Measurements from ENCODE around the gene NACA2.
"Not testable (repeated sequence)": the region's sequence is repeated elsewhere in the genome, so short reads cannot be mapped to it uniquely, and the experiment has no call there.

The NACA2 gene

DNA sequence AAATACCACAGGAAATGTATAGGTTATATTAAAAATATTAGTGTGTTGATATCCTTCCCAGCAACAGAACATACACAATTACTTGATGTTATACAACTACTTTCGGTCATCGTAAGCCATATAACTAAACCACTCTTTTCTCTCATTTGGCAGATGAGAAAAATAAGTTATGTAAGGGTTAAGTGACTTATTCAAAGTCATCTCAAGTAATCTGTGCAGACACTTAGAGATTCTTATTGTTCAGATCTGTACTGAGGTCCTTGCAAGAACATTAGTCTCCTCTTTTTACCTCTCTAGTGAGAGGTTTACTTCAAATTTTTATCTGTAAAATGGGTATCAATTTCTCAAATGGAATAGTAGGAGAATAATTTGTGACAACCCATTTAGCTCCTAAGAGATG, 15.0 kb downstream of the NACA2 start:
- DNase-seq (ENCODE audit: low spot score) = no peak

- no peak for DNase-seq (ENCODE audit: low spot score)
Measured at GRCh38 chr17:61575352-61575975, 15.6 kb downstream of the NACA2 start.

GRCh38 chr17:61574542-61575351, 16.3 kb downstream of the NACA2 start:
- DNase-seq (ENCODE audit: low spot score) = peak; percentile 51

DNA sequence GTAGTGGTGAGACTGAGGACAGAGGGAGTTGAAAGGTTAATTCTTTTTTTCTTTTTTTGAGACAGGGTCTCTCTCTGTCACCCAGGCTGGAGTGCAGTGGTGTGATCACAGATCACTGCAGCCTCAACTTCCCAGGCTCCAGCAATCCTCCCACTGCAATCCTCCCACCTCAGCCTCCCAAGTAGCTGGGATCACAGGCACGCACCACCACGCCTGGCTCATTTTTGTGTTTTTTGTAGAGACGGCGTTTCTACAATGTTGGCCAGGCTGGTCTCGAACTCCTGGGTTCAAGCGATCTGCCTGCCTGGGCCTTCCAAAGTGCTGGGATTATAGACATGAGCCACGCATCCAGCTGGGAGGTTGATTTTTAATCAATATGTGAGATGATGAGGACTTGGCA, 18.5 kb downstream of the NACA2 start:
- not testable (repeated sequence) for DNase-seq (ENCODE audit: low spot score)

GRCh38 chr17:61571624-61572023, 19.4 kb downstream of the NACA2 start:
- DNase-seq (ENCODE audit: low spot score) = no peak

DNA sequence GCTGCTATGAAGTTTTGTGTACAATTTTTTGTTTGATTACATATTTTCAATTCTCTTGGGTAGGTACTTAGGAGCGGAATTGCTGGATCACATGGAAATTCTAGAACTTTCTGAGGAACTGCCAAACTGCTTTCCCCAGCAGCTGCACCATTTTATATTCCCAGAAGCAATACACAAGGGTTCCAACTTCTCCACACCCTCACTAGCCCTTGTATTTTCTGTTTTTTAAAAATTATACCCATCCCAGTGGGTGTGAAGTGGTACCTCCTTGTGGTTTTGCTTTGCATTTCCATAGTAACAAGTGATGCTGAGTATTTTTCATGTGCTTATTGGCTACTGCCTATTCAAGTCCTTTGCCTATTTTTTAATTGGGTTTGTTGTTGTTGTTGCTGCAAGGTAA, 20.9 kb downstream of the NACA2 start:
- DNase-seq (ENCODE audit: low spot score) = no peak

DNA sequence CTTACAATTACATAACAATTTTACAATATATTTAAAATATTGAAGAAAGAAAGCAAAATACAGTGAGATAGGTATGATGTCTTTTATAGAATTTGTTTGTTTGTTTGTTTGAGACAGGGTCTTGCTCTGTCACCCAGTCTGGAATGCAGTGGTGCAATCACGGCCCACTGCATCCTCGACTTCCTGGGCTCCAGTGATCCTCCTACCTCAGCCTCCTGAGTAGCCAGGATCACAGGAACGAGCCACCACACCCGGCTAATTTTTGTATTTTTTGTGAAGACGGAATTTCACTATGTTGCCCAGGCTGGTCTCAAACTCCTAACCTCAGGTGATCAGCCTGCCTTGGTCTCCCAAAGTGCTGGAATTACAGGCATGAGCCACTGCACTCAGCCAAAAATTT, 21.5 kb downstream of the NACA2 start:
- not testable (repeated sequence) for DNase-seq (ENCODE audit: low spot score)

DNA sequence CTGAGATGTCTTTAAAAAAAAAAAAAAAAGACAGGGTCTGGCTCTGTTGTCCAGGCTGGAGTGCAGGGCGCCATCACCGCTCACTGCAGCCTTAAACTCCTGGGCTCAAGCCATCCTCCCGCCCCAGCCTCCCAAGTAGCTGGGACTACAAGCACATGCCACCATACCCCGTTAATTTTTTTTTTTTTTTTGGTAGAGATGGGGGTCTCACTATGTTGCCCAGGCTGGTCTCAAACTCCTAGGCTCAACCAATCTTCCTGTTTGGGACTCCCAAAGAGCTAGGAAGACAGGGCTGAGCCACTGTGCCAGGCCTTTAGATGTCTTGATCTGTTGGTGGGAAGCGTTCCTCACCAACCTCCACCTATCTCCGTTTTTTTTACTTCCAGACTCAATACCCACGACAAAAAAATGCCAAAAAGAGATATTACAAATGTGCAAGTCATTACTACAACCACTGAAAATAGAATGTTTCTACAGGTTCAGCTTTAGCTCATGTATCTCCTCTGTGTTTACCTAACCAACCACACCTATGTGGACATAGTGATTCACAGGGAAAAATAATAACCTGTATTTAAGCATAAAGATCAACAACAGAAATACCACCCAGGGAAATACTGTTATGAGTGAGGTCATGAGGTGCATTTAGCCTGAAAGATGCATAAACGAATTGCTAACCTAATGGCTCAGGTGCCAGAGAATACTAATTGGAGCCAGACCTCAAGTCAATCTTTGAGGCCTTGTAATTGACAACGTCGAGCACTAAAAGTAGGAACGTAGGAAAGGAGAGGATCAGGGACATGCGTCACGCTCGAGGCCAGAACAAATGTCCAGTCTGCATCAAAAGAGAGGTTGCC, 22.6 kb downstream of the NACA2 start:
- no peak for DNase-seq (ENCODE audit: low spot score)

- DNase-seq (ENCODE audit: low spot score) = no peak
Measured at GRCh38 chr17:61567045-61567802, 23.8 kb downstream of the NACA2 start.

DNA sequence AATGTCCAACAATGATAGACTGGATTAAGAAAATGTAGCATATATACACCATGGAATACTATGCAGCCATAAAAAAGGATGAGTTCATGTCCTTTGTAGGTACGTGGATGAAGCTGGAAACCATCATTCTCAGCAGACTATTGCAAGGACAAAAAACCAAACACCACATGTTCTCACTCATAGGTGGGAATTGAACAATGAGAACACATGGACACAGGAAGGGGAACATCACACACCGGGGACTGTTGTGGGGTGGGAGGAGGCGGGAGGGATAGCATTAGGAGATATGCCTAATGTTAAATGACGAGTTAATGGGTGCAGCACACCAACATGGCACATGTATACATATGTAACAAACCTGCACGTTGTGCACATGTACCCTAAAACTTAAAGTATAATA, 24.6 kb downstream of the NACA2 start:
- DNase-seq (ENCODE audit: low spot score) = not testable (repeated sequence)

GRCh38 chr17:61565850-61566249, 25.2 kb downstream of the NACA2 start:
- DNase-seq (ENCODE audit: low spot score) = not testable (repeated sequence)

DNA sequence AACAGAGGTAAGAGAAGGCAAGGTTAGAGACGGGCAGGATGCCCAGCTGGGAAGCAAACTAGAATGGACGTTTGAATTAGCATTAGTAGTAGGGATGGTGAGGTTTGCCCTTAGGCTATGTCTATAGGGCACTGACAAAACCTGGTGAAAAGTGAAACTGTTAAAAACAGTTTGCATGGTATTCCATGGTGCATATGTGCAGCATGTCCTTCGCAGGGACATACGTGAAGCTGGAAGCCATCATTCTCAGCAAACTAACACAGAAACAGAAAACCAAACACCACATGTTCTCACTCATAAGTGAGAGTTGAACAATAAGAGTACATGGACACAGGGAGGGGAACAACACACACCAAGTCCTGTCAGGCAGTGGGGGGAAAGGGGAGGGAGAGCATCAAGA, 25.8 kb downstream of the NACA2 start:
- DNase-seq (ENCODE audit: low spot score) = no peak

DNA sequence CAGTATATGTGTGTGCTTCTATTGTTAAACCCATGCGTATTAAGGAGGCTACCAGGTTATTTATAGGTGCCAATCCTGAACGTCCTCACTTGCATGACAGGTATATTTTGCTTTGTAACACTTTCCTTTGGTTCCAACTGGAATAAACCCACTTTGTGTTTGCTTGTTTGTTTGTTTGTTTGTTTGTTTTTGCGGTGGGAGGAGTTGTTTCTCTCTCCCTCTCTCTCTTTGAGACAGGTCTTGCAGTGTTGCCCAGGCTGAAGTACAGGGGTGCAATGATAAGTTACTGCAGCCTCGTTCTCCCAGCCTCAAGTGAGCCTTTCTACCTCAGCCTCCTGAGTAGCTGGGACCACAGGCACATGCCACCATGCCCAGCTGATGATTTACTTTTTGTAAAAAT, 28.7 kb downstream of the NACA2 start:
- no peak for DNase-seq (ENCODE audit: low spot score)

DNA sequence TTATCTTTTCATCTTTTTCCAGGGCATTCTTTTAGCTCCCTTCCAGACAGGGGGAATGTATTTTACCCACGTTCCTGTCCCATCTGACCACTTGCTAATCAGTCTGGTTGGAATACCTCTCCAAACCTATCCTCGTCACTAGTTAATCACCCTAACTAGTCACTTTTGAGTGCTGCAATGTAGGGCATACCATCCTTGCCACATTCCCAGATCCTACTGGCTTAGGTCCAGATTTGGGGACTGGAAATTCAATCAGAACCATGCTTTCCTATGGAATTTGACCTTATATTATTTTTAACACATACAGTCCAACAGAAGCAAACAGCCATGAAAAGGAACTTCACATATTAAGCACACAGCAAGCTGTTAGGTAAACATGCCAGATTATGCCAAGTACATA, 29.7 kb downstream of the NACA2 start:
- DNase-seq (ENCODE audit: low spot score) = no peak

- no peak for DNase-seq (ENCODE audit: low spot score)
Measured at GRCh38 chr17:61560071-61560470, 30.9 kb downstream of the NACA2 start.

- DNase-seq (ENCODE audit: low spot score) = no peak
Measured at GRCh38 chr17:61556224-61557188, 34.5 kb downstream of the NACA2 start.

DNA sequence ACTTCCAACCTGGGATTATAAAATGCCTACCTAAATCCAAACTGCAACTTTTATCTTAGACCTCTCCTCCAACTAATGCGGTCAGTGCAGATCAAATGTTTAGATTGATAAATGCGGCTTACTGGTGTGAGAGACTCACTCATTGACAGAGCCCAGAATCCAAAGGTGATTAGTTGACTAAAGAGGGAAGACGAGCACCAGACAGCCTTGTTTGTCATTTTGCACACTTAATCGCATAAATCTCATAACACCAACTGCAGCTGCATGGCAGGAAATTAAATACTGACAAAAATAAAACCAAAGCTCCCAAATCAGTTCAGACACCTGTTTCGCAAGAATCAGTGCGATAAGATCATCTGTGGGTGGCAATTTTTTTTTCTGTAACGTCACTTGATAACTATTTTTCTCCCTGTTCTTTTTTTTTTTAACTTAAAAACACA, 35.9 kb downstream of the NACA2 start:
- DNase-seq (ENCODE audit: low spot score) = no peak

DNA sequence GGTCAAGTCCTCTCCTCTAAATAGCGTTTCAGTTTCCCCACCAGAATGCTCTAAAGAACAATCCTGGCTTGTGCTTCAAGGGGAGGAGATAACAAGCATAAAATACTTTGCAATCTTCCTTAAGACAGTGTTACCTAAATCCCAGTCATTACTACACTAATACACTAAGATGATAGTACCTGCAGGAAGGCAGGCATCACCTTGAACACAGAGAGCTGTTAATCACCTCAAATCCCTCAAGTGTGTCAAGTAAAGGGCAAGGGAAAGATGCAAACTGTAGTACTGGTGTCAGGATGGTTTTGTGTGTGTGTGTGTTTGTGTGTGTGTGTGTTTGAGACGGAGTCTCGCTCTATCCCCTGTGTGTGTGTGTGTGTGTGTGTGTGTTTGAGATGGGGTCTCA, 36.8 kb downstream of the NACA2 start:
- no peak for DNase-seq (ENCODE audit: low spot score)

GRCh38 chr17:61552560-61552959, 38.5 kb downstream of the NACA2 start:
- DNase-seq (ENCODE audit: low spot score) = not testable (repeated sequence)

GRCh38 chr17:61551255-61551742, 39.7 kb downstream of the NACA2 start:
- peak; percentile 71 for DNase-seq (ENCODE audit: low spot score)

GRCh38 chr17:61547113-61547512, 43.9 kb downstream of the NACA2 start:
- DNase-seq (ENCODE audit: low spot score) = no peak

Measured in RKO (cell line).